Transverse colon (tissue), 4 donors: ENCODE data around the gene LECT2. TPM values are rescaled to one million over a fixed set of nuclear protein-coding genes. Genes with fewer than 3 reads are reported as not detected.

Source experiments
- DNase-seq: peaks from one replicate; pipeline ENCODE4 v3.0.0-alpha.2; 2019
- H3K27ac ChIP-seq, 4 donors: fragments of 200-600 bp; sonication (generic); 2 replicates each; pipeline ENCODE4 v1.5.1; 2016 to 2018; ENCODE audit warnings: inconsistent platforms in 4 of 4
- H3K27me3 ChIP-seq: fragments of 200-600 bp; sonication (generic); 2 replicates; pipeline ENCODE4 v1.5.1; 2017; ENCODE audit warnings: inconsistent platforms
- H3K36me3 ChIP-seq, 4 donors: fragments of 200-600 bp; sonication (generic); 2 replicates each; pipeline ENCODE4 v1.5.1; 2017 to 2019; ENCODE audit warnings: inconsistent platforms in 4 of 4
- H3K4me1 ChIP-seq, 4 donors: fragments of 200-600 bp; sonication (generic); 2 replicates each; pipeline ENCODE4 v1.5.1; 2017 to 2020; ENCODE audit warnings: inconsistent platforms in 4 of 4
- H3K4me3 ChIP-seq, 4 donors: fragments of 200-600 bp; sonication (generic); 1 replicate in 1 of 4; 2 replicates in 3 of 4; pipeline versions ENCODE4 v1.5.1 to v1.6.1; 2017 to 2019; ENCODE audit warnings: inconsistent platforms in 4 of 4
- H3K9me3 ChIP-seq, 2 donors: fragments of 200-600 bp; sonication (generic); 2 replicates each; pipeline ENCODE4 v1.5.1; 2017 to 2019; ENCODE audit warnings: inconsistent platforms in 2 of 2
- EP300 ChIP-seq: sonication (generic); formaldehyde crosslinking; IDR thresholded peaks from one replicate; pipeline ENCODE4 v1.6.1; 2017; ENCODE audit warnings: antibody characterized with exemption, low read depth
- POLR2A ChIP-seq: fragments of 450-650 bp; IDR thresholded peaks from one replicate; pipeline ENCODE4 v1.6.1; 2016; ENCODE audit warnings: antibody characterized with exemption, mild to moderate bottlenecking, moderate library complexity
- POLR2AphosphoS5 ChIP-seq, 3 donors: sonication (generic); formaldehyde crosslinking; IDR thresholded peaks; one replicate each; pipeline ENCODE4 v1.6.1; 2016; ENCODE audit warnings: antibody characterized with exemption in 3 of 3
- WGBS, 2 donors: methylation state at CpG; one replicate each; pipeline ENCODE4 v1.1.5; 2018; ENCODE audit warnings: low coverage in 1 of 2; 5-methylcytosine and 5-hydroxymethylcytosine counted together
- in situ Hi-C, 4 donors: fragments of 200-750 bp; cut with MboI; loops; one replicate each; pipeline versions ENCODE4 v1.15.0 to v1.15.1; 2017; ENCODE audit warnings: low sequenced_read_pairs in 3 of 4, low pct_ligation_motif_present in 1 of 4, low pct_unique_long_range_greater_than_20kb in 1 of 4
- intact Hi-C: fragments of 100-400 bp; cut with DNase I; formaldehyde crosslinking; loops from one replicate; pipeline ENCODE4 v1.15.1; 2023; ENCODE audit warnings: low total_unique reads
- total RNA-seq, 4 donors: library from RNA; depleted of rRNA; stranded (reverse); fragments of >200 nt; gene quantifications; one replicate each; pipeline ENCODE4 v1.1.0, GENCODE V29; 2016
- TF ChIP-seq, protein P1 (sequence below), 5 experiments: fragments of 200-600 bp in 3 of 5; fragments of 450-650 bp in 2 of 5; sonication (generic) in 3 of 5; IDR thresholded peaks; 1 replicate in 2 of 5; 2 replicates in 3 of 5; pipeline ENCODE4 v1.5.1; 2016 to 2017; ENCODE audit warnings: antibody characterized with exemption in 5 of 5, inconsistent platforms in 3 of 5, mild to moderate bottlenecking in 2 of 5, moderate library complexity in 1 of 5

LECT2 gene
- total RNA-seq, 4 donors from 2014 or later = not detected

DNA sequence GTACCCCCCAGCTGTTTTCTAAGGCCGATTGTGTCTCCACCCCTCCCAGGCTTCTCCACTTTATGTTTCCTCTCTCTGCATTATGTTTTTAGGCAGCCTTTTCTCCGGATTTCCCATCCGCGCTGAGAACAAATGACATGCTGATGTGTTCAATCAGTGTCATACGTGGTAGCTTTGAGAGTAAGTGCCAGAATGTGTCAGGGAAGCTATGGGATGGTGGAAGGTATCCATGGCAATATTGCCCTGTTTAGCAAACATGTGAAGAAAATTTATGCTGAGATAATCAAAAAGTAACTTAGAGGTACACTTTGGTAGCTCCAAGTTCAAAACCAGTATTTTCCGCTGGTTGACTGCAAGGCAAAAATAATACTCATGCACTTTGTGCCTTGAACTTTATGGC lies 36.6 kb upstream of the LECT2 start:
- intact Hi-C loops (no loop called here), in situ Hi-C loops (no loop called here)
- H3K27ac ChIP-seq = no peak overlapping the region
- no peak overlapping the region for H3K4me3 ChIP-seq
- no peaks in the 10 kb centered on the region for H3K9me3 ChIP-seq
- DNase-seq = no peak
- WGBS, 2 donors = 78 to 82% methylated on average over 6 of the region's 6 CpGs
- H3K36me3 ChIP-seq = no peaks in the 10 kb centered on the region
- TF ChIP-seq, protein P1, sequence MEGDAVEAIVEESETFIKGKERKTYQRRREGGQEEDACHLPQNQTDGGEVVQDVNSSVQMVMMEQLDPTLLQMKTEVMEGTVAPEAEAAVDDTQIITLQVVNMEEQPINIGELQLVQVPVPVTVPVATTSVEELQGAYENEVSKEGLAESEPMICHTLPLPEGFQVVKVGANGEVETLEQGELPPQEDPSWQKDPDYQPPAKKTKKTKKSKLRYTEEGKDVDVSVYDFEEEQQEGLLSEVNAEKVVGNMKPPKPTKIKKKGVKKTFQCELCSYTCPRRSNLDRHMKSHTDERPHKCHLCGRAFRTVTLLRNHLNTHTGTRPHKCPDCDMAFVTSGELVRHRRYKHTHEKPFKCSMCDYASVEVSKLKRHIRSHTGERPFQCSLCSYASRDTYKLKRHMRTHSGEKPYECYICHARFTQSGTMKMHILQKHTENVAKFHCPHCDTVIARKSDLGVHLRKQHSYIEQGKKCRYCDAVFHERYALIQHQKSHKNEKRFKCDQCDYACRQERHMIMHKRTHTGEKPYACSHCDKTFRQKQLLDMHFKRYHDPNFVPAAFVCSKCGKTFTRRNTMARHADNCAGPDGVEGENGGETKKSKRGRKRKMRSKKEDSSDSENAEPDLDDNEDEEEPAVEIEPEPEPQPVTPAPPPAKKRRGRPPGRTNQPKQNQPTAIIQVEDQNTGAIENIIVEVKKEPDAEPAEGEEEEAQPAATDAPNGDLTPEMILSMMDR (IDR thresholded peaks at IDR 0.05) = no peak
- TF ChIP-seq EP300 (no peak), POLR2AphosphoS5 (IDR thresholded peaks at IDR 0.05) (no peak), POLR2A (no peak)
- peaks cover 0 to 16% (median 6%) of the 10 kb centered on the region in 4 donors for H3K4me1 ChIP-seq
- H3K27me3 ChIP-seq = no peaks in the 10 kb centered on the region

DNA sequence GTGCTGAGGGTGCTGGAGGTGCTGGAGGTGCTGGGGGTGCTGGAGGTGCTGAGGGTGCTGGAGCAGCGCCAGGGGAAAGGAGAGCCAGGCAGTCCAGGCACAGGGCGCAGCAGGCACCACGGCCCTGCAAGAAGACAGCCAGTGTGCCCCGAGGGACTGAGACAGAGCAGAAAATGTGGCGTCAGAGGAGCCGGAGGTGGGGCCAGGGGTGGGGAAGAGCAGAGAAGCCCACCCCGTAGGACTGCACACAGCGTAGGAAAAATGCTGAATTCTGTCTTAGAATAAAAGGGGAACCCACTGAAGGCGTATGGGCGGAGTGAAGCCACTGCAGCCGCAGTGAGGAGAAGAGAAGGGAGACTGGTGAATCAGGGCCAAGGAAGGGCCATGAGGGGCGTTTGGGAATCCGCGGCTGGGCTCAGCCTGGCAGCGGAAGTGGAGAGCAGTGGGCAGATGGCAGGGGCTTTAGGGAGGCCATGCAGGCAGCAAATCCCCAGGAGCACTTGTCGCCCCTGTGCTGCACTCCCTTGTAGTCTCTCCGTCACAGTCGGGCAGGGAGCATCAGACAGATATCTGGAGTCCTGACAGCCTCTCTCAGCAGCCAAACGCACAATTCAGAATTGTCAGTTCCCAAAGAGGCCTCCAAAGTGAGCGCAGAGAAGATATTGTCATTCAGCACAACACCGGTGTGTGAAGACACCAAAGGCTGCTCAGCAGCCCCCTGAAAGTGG lies 35.9 kb upstream of the LECT2 start:
- no peak overlapping the region for H3K27ac ChIP-seq
- DNase-seq = no peak

DNA sequence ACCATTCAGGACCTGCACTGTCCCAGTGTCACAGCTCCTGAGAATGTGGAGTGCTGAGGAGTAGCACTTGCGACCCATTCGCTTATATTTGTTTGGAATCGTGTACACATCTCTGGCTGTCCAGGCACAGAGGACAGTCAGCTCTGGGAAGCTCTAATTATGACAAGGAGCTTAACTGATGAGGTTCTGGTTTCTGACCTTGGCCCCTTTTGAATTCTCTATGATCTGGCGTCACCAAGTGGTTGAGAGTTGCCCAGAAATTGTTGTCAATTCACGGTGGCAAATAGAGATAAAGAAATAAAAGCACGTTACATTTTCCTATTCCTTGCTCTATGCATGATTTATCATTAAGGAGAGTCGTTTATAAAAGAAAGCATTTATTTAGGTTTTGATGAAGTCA lies 34.9 kb upstream of the LECT2 start:
- H3K4me3 ChIP-seq = no peak overlapping the region
- H3K27ac ChIP-seq = no peak overlapping the region
- H3K4me1 ChIP-seq = peaks cover 0 to 14% (median 6%) of the 10 kb centered on the region in 4 donors
- intact Hi-C loops = no loop called here
- DNase-seq = no peak
- TF ChIP-seq POLR2AphosphoS5 (IDR thresholded peaks at IDR 0.05) = no peak
- TF ChIP-seq, protein P1 (IDR thresholded peaks at IDR 0.05) = no peak
- TF ChIP-seq POLR2A = no peak
- TF ChIP-seq EP300 = no peak
- 83 to 88% methylated on average over 7 of the region's 7 CpGs for WGBS, 2 donors
- no peaks in the 10 kb centered on the region for H3K27me3 ChIP-seq
- in situ Hi-C loops = no loop called here
- no peaks in the 10 kb centered on the region for H3K36me3 ChIP-seq
- no peaks in the 10 kb centered on the region for H3K9me3 ChIP-seq

More for the DNA sequence above, 35.9 kb upstream of the LECT2 start:
- Histone ChIP-seq H3K36me3 (no peaks in the 10 kb centered on the region), H3K9me3 (no peaks in the 10 kb centered on the region), H3K4me3 (no peak overlapping the region), H3K4me1 (peaks cover 0 to 16% (median 7%) of the 10 kb centered on the region in 4 donors), H3K27me3 (no peaks in the 10 kb centered on the region)
- intact Hi-C loops = no loop called here
- WGBS, 2 donors = 88 to 89% methylated on average over 8 to 21 of the region's 21 CpGs
- TF ChIP-seq, protein P1 (IDR thresholded peaks at IDR 0.05) = no peak
- no peak for TF ChIP-seq POLR2A
- no peak for TF ChIP-seq POLR2AphosphoS5 (IDR thresholded peaks at IDR 0.05)
- no peak for TF ChIP-seq EP300
- in situ Hi-C loops = no loop called here

DNA sequence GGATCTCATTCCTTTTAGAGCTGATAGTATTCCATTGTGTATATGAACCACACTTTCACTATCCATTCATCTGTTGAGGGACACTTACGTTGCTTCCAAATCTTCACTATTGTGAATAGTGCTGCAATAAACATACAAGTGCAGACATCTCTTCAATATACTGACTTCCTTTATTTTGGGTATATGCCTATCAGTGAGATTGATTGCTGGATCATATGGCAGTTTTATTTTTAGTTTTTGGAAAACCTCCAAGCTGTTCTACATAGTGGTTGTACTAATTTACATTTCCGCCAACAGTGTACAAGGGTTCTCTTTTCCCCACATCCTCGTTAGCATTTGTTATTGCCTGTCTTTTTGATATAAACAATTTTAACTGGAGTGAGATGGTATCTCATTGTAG lies 33.8 kb upstream of the LECT2 start:
- H3K27ac ChIP-seq = no peak overlapping the region
- no peaks in the 10 kb centered on the region for H3K27me3 ChIP-seq
- H3K36me3 ChIP-seq = no peaks in the 10 kb centered on the region
- 71 to 77% methylated on average over 3 of the region's 3 CpGs for WGBS, 2 donors
- in situ Hi-C loops = no loop called here
- peaks cover 0 to 7% (median 3%) of the 10 kb centered on the region in 4 donors for H3K4me1 ChIP-seq
- TF ChIP-seq, protein P1 (IDR thresholded peaks at IDR 0.05) = no peak
- TF ChIP-seq POLR2AphosphoS5 (IDR thresholded peaks at IDR 0.05) (no peak), POLR2A (no peak), EP300 (no peak)
- no peak overlapping the region for H3K4me3 ChIP-seq
- H3K9me3 ChIP-seq = no peaks in the 10 kb centered on the region
- no peak for DNase-seq
- intact Hi-C loops = no loop called here
